Stimulated activated CD8-positive, alpha-beta memory T cell treated with anti-CD3 and anti-CD28 coated beads, Interleukin-7, amount 100 ng/mL, for 4 hours (primary cell): ENCODE results near the gene ZNF536.
"Not testable (repeated sequence)": the region's sequence is repeated elsewhere in the genome, so short reads cannot be mapped to it uniquely, and the experiment has no call there.

Source experiments
- DNase-seq, 2 donors: peaks; one replicate each; pipeline ENCODE4 v3.0.0-alpha.2; 2020; ENCODE audit warnings: low read depth in 2 of 2

ZNF536 gene

GRCh38 chr19:30482956-30483355 lies 110.8 kb downstream of the ZNF536 start:
- DNase-seq, result no peak

GRCh38 chr19:30486250-30486649 lies 114.1 kb downstream of the ZNF536 start:
- DNase-seq, result not testable (repeated sequence)

- no peak for DNase-seq
Observed at GRCh38 chr19:30487178-30487577, 115.0 kb downstream of the ZNF536 start.

GRCh38 chr19:30488191-30488590 lies 116.0 kb downstream of the ZNF536 start:
- no peak for DNase-seq

- DNase-seq, result no peak
Observed at GRCh38 chr19:30490760-30491159, 118.6 kb downstream of the ZNF536 start.

GRCh38 chr19:30492586-30493270 lies 120.5 kb downstream of the ZNF536 start:
- DNase-seq, result no peak

- DNase-seq, result no peak
Observed at GRCh38 chr19:30497034-30497433, 124.8 kb downstream of the ZNF536 start.

GRCh38 chr19:30498085-30498484 lies 125.9 kb downstream of the ZNF536 start:
- DNase-seq, result not testable (repeated sequence)

- no peak for DNase-seq
Observed at GRCh38 chr19:30498707-30499106, 126.5 kb downstream of the ZNF536 start.

- DNase-seq, result no peak
Observed at GRCh38 chr19:30504272-30504671, 132.1 kb downstream of the ZNF536 start.

GRCh38 chr19:30512176-30513081 lies 140.2 kb downstream of the ZNF536 start:
- no peak for DNase-seq

- no peak for DNase-seq
Observed at GRCh38 chr19:30513082-30513411, 140.9 kb downstream of the ZNF536 start.

- no peak for DNase-seq
Observed at GRCh38 chr19:30516111-30516510, 143.9 kb downstream of the ZNF536 start.

- no peak for DNase-seq
Observed at GRCh38 chr19:30516531-30516930, 144.3 kb downstream of the ZNF536 start.

- DNase-seq, result no peak
Observed at GRCh38 chr19:30518965-30519606, 146.9 kb downstream of the ZNF536 start.

- no peak for DNase-seq
Observed at GRCh38 chr19:30519607-30520205, 147.5 kb downstream of the ZNF536 start.

GRCh38 chr19:30520735-30521479 lies 148.7 kb downstream of the ZNF536 start:
- no peak for DNase-seq

GRCh38 chr19:30521937-30522336 lies 149.8 kb downstream of the ZNF536 start:
- no peak for DNase-seq

- no peak for DNase-seq
Observed at GRCh38 chr19:30522341-30522740, 150.2 kb downstream of the ZNF536 start.

- DNase-seq, result no peak
Observed at GRCh38 chr19:30523791-30524190, 151.6 kb downstream of the ZNF536 start.

GRCh38 chr19:30525383-30525782 lies 153.2 kb downstream of the ZNF536 start:
- no peak for DNase-seq

- no peak for DNase-seq
Observed at GRCh38 chr19:30528919-30529318, 156.7 kb downstream of the ZNF536 start.
